DMS79 (cell line): ENCODE data around the gene CLN6.

Source experiments
- DNase-seq: peaks from one replicate; lab custom pipeline; 2025; lab: John Stamatoyannopoulos, UW

CLN6 gene

GRCh38 chr15:68229386-68230156 is at the start of gene CLN6:
Gene CLN6 (minus strand): TSS chr15:68229728. CDS start chr15:68229584, 144 bp downstream.
- DNase-seq: no peak

GRCh38 chr15:68278595-68279405 is 49.3 kb upstream of the CLN6 start:
- no peak for DNase-seq

GRCh38 chr15:68278345-68278594 is 48.7 kb upstream of the CLN6 start:
- DNase-seq: no peak

- peak; percentile 60 for DNase-seq
Observed at GRCh38 chr15:68277603-68278344, 48.2 kb upstream of the CLN6 start, which contains the start of gene FEM1B. Gene FEM1B (plus strand): TSS chr15:68277745. CDS start chr15:68278418, 673 bp downstream.

GRCh38 chr15:68277131-68277602 is 47.6 kb upstream of the CLN6 start:
- DNase-seq: peak; percentile 25

GRCh38 chr15:68276668-68277067 is 47.1 kb upstream of the CLN6 start:
- DNase-seq: no peak

GRCh38 chr15:68275165-68275746 is 45.7 kb upstream of the CLN6 start:
- DNase-seq: no peak

GRCh38 chr15:68274201-68274848 is 44.8 kb upstream of the CLN6 start:
- no peak for DNase-seq

GRCh38 chr15:68272721-68273271 is 43.3 kb upstream of the CLN6 start:
- no peak for DNase-seq

GRCh38 chr15:68271854-68272471 is 42.4 kb upstream of the CLN6 start:
- no peak for DNase-seq

- DNase-seq: no peak
Observed at GRCh38 chr15:68268405-68268804, 38.9 kb upstream of the CLN6 start.

GRCh38 chr15:68265674-68266073 is 36.1 kb upstream of the CLN6 start:
- no peak for DNase-seq

GRCh38 chr15:68265081-68265480 is 35.6 kb upstream of the CLN6 start:
- DNase-seq: no peak

- no peak for DNase-seq
Observed at GRCh38 chr15:68264282-68264681, 34.8 kb upstream of the CLN6 start.

- DNase-seq: no peak
Observed at GRCh38 chr15:68262514-68263356, 33.2 kb upstream of the CLN6 start.

GRCh38 chr15:68261980-68262379 is 32.5 kb upstream of the CLN6 start:
- no peak for DNase-seq

GRCh38 chr15:68261241-68261640 is 31.7 kb upstream of the CLN6 start:
- DNase-seq: no peak

GRCh38 chr15:68259883-68260282 is 30.4 kb upstream of the CLN6 start:
- no peak for DNase-seq

- DNase-seq: no peak
Observed at GRCh38 chr15:68258692-68259091, 29.2 kb upstream of the CLN6 start.
